Measurements from ENCODE around the gene GLS2.
A peak's percentile ranks its signal among the peaks of the same experiment; 100 is the strongest.
"Not testable (repeated sequence)": the region's sequence is repeated elsewhere in the genome, so short reads cannot be mapped to it uniquely, and the experiment has no call there.

GLS2 gene

GRCh38 chr12:56490360-56490759 is 2.4 kb upstream of the GLS2 start:
- no peak for DNase-seq

- DNase-seq: no peak
These were observed 417 bp downstream of the GLS2 start for GRCh38 chr12:56487448-56488040.

- no peak for DNase-seq
These were observed 1.3 kb downstream of the GLS2 start for GRCh38 chr12:56486694-56487093.

GRCh38 chr12:56484566-56484965 is 3.4 kb downstream of the GLS2 start:
- DNase-seq: no peak

- no peak for DNase-seq
These were observed 8.3 kb downstream of the GLS2 start for GRCh38 chr12:56479625-56480024.

- no peak for DNase-seq
These were observed 10.3 kb downstream of the GLS2 start for GRCh38 chr12:56477521-56478225.

GRCh38 chr12:56476972-56477432 is 11.0 kb downstream of the GLS2 start:
- DNase-seq: no peak

- no peak for DNase-seq
These were observed 11.8 kb downstream of the GLS2 start for GRCh38 chr12:56476143-56476542.

GRCh38 chr12:56474389-56474788 is 13.6 kb downstream of the GLS2 start:
- DNase-seq: no peak

GRCh38 chr12:56469007-56469930 is 18.7 kb downstream of the GLS2 start:
- DNase-seq: no peak

GRCh38 chr12:56468216-56469006 is 19.6 kb downstream of the GLS2 start, which contains the start of gene SPRYD4:
TSS of gene SPRYD4 (plus strand) at chr12:56468578. CDS start at chr12:56468592, 14 bp downstream.
- DNase-seq: peak; percentile 80

- DNase-seq: no peak
These were observed 25.4 kb downstream of the GLS2 start for GRCh38 chr12:56462565-56462964.

GRCh38 chr12:56461235-56462159 is 26.5 kb downstream of the GLS2 start:
- DNase-seq: no peak

- DNase-seq: no peak
These were observed 30.1 kb downstream of the GLS2 start for GRCh38 chr12:56457817-56458216.

- DNase-seq: no peak
These were observed 33.4 kb downstream of the GLS2 start, which contains the start of gene MIP for GRCh38 chr12:56454557-56454956. TSS of gene MIP (minus strand) at chr12:56454657. CDS start at chr12:56454613, 44 bp downstream.

- DNase-seq: no peak
These were observed 36.8 kb downstream of the GLS2 start for GRCh38 chr12:56451147-56451546.

GRCh38 chr12:56450241-56450640 is 37.7 kb downstream of the GLS2 start:
- no peak for DNase-seq

- no peak for DNase-seq
These were observed 38.4 kb downstream of the GLS2 start for GRCh38 chr12:56449622-56449984.

- peak; percentile 77 for DNase-seq
These were observed 38.9 kb downstream of the GLS2 start, which contains the start of gene TIMELESS for GRCh38 chr12:56448860-56449621. TSS of gene TIMELESS (minus strand) at chr12:56449426. CDS start at chr12:56434170, 15,256 bp downstream.

GRCh38 chr12:56443208-56443607 is 44.8 kb downstream of the GLS2 start:
- not testable (repeated sequence) for DNase-seq

Data from NCI-H1092 (cell line).